K562 (cell line): ENCODE results near the gene DAP. TPM values are rescaled to one million over a fixed set of nuclear protein-coding genes. Genes with fewer than 3 reads are reported as not detected.

Source experiments
- ARID2 ChIP-seq: fragments of 450-650 bp; IDR thresholded peaks from 2 replicates; pipeline ENCODE4 v1.6.1; 2017; ENCODE audit warnings: antibody characterized with exemption, mild to moderate bottlenecking
- BRD9 ChIP-seq: fragments of 450-650 bp; IDR thresholded peaks from 2 replicates; pipeline ENCODE4 v1.6.1; 2018; ENCODE audit warnings: low read depth; ENCODE audit not compliant: partially characterized antibody
- CEBPB ChIP-seq: fragments of 450-650 bp; IDR thresholded peaks from 2 replicates; pipeline ENCODE4 v1.6.1; 2016; ENCODE audit warnings: missing genetic modification characterization, missing compliant biosample characterization
- FUS ChIP-seq: fragments of 200-400 bp; formaldehyde crosslinking; optimal IDR thresholded peaks from 2 replicates; pipeline ENCODE3; 2017; ENCODE audit warnings: low read depth, low read length
- ID3 ChIP-seq, 2 experiments: fragments of 250-450 bp in 1 of 2; fragments of 450-650 bp in 1 of 2; sonication (Bioruptor Pico) in 1 of 2; IDR thresholded peaks; 2 replicates each; pipeline versions ENCODE4 v1.6.1 to v1.8.0; 2016 to 2021; ENCODE audit warnings: mild to moderate bottlenecking in 2 of 2, moderate library complexity in 2 of 2, missing compliant biosample characterization in 1 of 2, missing genetic modification characterization in 1 of 2
- NFE2L1 ChIP-seq: fragments of 450-650 bp; IDR thresholded peaks from 2 replicates; pipeline ENCODE4 v1.6.1; 2016; ENCODE audit warnings: missing genetic modification characterization, low read depth, mild to moderate bottlenecking, missing compliant biosample characterization, moderate library complexity, borderline replicate concordance
- NR4A1 ChIP-seq, 2 experiments: fragments of 250-450 bp in 1 of 2; fragments of 450-650 bp in 1 of 2; sonication (Bioruptor Pico) in 1 of 2; IDR thresholded peaks; 2 replicates each; pipeline versions ENCODE4 v1.4.0 to v1.6.1; 2016 to 2020; ENCODE audit warnings: mild to moderate bottlenecking in 2 of 2, missing compliant biosample characterization in 1 of 2, missing genetic modification characterization in 1 of 2, moderate library complexity in 1 of 2
- POLR3G ChIP-seq: IDR thresholded peaks from 2 replicates; pipeline ENCODE4 v1.6.1; 2011; ENCODE audit not compliant: insufficient read length, insufficient replicate concordance; ENCODE audit errors: extremely low read depth
- RBM39 ChIP-seq: fragments of 200-400 bp; formaldehyde crosslinking; optimal IDR thresholded peaks from 2 replicates; pipeline ENCODE3; 2018; ENCODE audit warnings: low read depth, low read length
- TAL1 ChIP-seq: fragments of 450-650 bp; IDR thresholded peaks from 2 replicates; pipeline ENCODE4 v1.6.1; 2016; ENCODE audit warnings: mild to moderate bottlenecking
- THRB ChIP-seq: fragments of 450-650 bp; formaldehyde crosslinking; conservative IDR thresholded peaks from 2 replicates; pipeline ENCODE4 v1.4.0; 2022; ENCODE audit warnings: mild to moderate bottlenecking, missing genetic modification characterization
- TOE1 ChIP-seq, 2 experiments: fragments of 450-650 bp in 1 of 2; sonication (generic) in 1 of 2; formaldehyde crosslinking in 1 of 2; IDR thresholded peaks; 2 replicates each; pipeline versions ENCODE4 v1.7.1 to v1.8.0; 2016 to 2022; ENCODE audit warnings: borderline replicate concordance in 2 of 2, mild to moderate bottlenecking in 2 of 2, antibody characterized with exemption in 1 of 2, inconsistent platforms in 1 of 2, low read depth in 1 of 2, missing genetic modification reagents in 1 of 2, moderate library complexity in 1 of 2
- ZNF316 ChIP-seq: fragments of 450-650 bp; IDR thresholded peaks from 2 replicates; pipeline ENCODE4 v1.6.1; 2016
- ZNF318 ChIP-seq, 2 experiments: fragments of 450-650 bp; IDR thresholded peaks; 2 replicates each; pipeline ENCODE4 v1.6.1; 2016; ENCODE audit warnings: mild to moderate bottlenecking in 2 of 2, borderline replicate concordance in 1 of 2, low read depth in 1 of 2, moderate library complexity in 1 of 2
- ZNF764 ChIP-seq: fragments of 250-450 bp; sonication (Bioruptor Pico); IDR thresholded peaks from 2 replicates; pipeline ENCODE4 v1.4.0; 2020; ENCODE audit warnings: low read depth, mild to moderate bottlenecking, moderate library complexity
- polyA plus RNA-seq, 8 experiments: library from polyadenylated mRNA; depleted of rRNA in 4 of 8; stranded (reverse) in 5 of 8; unstranded in 3 of 8; fragments of >200 nt; fragmentation: Nextera tagmentation in 2 of 8; fragmentation: Illumina TruSeq in 1 of 8; extraction: Ambion mirVana in 2 of 8; extraction: Trizol in 1 of 8; gene quantifications; 2 replicates each; pipeline versions ENCODE4 v1.2.1 to v1.2.3, GENCODE V29; 2011 to 2014; ENCODE audit warnings: inconsistent platforms in 1 of 8, missing spikeins in 1 of 8
- total RNA-seq, 7 experiments: library from RNA; depleted of rRNA in 6 of 7; stranded (reverse); fragments of >200 nt in 6 of 7; fragmentation: Illumina TruSeq in 2 of 7; extraction: Trizol in 2 of 7; gene quantifications; 2 replicates each; pipeline versions ENCODE4 v1.2.1 to v1.2.3, GENCODE V29; 2011 to 2021; ENCODE audit warnings: low replicate concordance in 1 of 7

Gene DAP
- total and polyA plus RNA-seq, 9 of the 15 experiments (the other 6 are each of a cell fraction or from before 2014, with no cell fraction given), result 14.1 to 151 (median 34.5) TPM

GRCh38 chr5:10762776-10763500 is 1.9 kb upstream of the DAP start (continued):
- TF ChIP-seq NR4A1 (CRISPR knock-in tag; IDR thresholded peaks at IDR 0.05), result no peak
- no peak for TF ChIP-seq NR4A1 (tag; IDR thresholded peaks at IDR 0.05)
- peak; percentile 21 for TF ChIP-seq RBM39
- no peak for TF ChIP-seq FUS
- no peak for TF ChIP-seq THRB (CRISPR knock-in tag)
- peak; percentile 88 for TF ChIP-seq TAL1
- no peak for TF ChIP-seq ZNF764 (CRISPR knock-in tag)
- TF ChIP-seq CEBPB (tag), result no peak
- no peak for TF ChIP-seq ID3 (CRISPR knock-in tag; IDR thresholded peaks at IDR 0.05)
- TF ChIP-seq ID3 (tag; IDR thresholded peaks at IDR 0.05), result no peak
- no peak for TF ChIP-seq ARID2
- no peak for TF ChIP-seq NFE2L1
- no peak for TF ChIP-seq ZNF318 (IDR thresholded peaks at IDR 0.05; ENCODE audit: borderline replicate concordance in 1 of 2, low read depth in 1 of 2)
- TF ChIP-seq BRD9, result no peak
- 0 out of 2 replicates have a peak, but pooled peaks have one; percentile 29 for TF ChIP-seq TOE1 (IDR thresholded peaks at IDR 0.05; ENCODE audit: borderline replicate concordance)
- TF ChIP-seq TOE1 (CRISPR knock-in tag; IDR thresholded peaks at IDR 0.05; ENCODE audit: borderline replicate concordance, low read depth), result no peak
- no peak for TF ChIP-seq POLR3G
- TF ChIP-seq ZNF316, result peak; percentile 85
